Upper lobe of left lung (tissue), 4 donors: ENCODE results near the gene PMVK.

Experiments
- POLR2A ChIP-seq, 4 donors: fragments of 450-650 bp; IDR thresholded peaks; one replicate each; pipeline ENCODE4 v1.5.1; 2016 to 2017; ENCODE audit warnings: antibody characterized with exemption in 4 of 4, mild to moderate bottlenecking in 2 of 4
- TF ChIP-seq, protein P1 (sequence below), 6 experiments: fragments of 450-650 bp in 4 of 6; fragments of 200-600 bp in 2 of 6; sonication (generic) in 2 of 6; IDR thresholded peaks; one replicate each; pipeline ENCODE4 v1.5.1; 2016 to 2019; ENCODE audit warnings: antibody characterized with exemption in 6 of 6

DNA sequence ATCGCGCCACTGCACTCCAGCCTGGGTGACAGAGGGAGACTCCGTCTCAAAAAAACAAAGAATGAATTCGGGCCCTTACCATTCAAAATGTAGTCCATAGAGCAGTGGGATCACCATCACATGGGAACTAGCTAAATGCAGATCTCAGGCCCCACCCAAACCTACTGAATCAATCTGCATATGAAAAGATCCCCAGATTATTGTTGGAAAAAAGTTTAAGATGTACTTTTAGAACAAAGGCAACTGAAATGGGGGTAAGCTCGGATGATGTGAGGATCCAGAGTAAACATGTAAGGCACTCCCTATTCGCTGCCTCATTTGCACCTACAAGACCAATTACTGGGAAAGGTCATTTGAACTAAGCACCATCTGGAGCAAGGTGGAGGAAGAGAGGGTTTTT is 45.8 kb upstream of the PMVK start:
- TF ChIP-seq, protein P1, sequence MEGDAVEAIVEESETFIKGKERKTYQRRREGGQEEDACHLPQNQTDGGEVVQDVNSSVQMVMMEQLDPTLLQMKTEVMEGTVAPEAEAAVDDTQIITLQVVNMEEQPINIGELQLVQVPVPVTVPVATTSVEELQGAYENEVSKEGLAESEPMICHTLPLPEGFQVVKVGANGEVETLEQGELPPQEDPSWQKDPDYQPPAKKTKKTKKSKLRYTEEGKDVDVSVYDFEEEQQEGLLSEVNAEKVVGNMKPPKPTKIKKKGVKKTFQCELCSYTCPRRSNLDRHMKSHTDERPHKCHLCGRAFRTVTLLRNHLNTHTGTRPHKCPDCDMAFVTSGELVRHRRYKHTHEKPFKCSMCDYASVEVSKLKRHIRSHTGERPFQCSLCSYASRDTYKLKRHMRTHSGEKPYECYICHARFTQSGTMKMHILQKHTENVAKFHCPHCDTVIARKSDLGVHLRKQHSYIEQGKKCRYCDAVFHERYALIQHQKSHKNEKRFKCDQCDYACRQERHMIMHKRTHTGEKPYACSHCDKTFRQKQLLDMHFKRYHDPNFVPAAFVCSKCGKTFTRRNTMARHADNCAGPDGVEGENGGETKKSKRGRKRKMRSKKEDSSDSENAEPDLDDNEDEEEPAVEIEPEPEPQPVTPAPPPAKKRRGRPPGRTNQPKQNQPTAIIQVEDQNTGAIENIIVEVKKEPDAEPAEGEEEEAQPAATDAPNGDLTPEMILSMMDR (IDR thresholded peaks at IDR 0.05): no peak
- TF ChIP-seq POLR2A (IDR thresholded peaks at IDR 0.05): no peak
